Mammary epithelial cell (primary cell): ENCODE results near the gene VASN.

Source experiments
- EZH2 ChIP-seq: IDR thresholded peaks from 2 replicates; pipeline ENCODE4 v1.6.1; 2012; ENCODE audit warnings: low read length, inconsistent platforms, borderline replicate concordance
- TF ChIP-seq, protein P1 (sequence below), 2 donors: IDR thresholded peaks in 1 of 2; conservative IDR thresholded peaks in 1 of 2; 2 replicates each; pipeline ENCODE4 v1.5.1; 2011 to 2012; ENCODE audit warnings: inconsistent platforms in 2 of 2, low read length in 2 of 2, mild to moderate bottlenecking in 2 of 2, control low read depth in 1 of 2, low read depth in 1 of 2; ENCODE audit not compliant: insufficient read depth in 1 of 2; ENCODE audit errors: extremely low read depth in 1 of 2

DNA sequence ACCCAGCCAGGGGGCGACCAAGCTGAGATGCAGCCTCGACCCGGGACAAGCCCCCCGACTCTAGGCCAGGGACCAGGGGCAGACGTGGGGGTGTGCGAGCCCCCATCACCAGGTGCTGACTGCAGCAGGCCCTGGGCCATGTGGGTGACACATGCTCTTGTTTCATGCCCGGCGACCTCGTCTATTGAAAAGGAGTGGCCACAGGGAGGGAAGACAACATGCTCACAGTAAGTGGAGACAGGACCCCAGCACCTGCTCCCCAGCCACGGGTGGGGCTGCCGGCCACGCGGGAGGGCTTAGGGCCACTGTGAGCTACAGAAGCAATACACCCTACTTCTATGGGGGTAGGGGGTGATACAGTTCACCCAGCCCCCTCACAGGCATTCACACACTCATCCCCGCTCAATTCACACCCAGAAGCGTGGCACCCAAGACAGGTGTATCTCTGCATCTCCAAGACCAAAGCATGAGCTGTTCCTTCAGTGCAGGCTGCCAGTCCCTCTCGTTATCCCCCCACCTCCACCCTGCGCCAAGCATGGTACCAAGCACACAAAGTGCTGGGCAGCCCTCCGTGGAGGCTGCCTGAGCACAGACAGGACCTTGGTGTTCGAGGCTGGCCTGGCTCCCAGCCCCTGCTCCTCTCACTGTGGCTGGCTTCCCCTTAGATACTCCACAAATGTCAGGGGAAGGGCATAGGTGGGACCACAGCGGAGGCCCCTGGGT is 13.6 kb downstream of the VASN start:
- TF ChIP-seq, protein P1, sequence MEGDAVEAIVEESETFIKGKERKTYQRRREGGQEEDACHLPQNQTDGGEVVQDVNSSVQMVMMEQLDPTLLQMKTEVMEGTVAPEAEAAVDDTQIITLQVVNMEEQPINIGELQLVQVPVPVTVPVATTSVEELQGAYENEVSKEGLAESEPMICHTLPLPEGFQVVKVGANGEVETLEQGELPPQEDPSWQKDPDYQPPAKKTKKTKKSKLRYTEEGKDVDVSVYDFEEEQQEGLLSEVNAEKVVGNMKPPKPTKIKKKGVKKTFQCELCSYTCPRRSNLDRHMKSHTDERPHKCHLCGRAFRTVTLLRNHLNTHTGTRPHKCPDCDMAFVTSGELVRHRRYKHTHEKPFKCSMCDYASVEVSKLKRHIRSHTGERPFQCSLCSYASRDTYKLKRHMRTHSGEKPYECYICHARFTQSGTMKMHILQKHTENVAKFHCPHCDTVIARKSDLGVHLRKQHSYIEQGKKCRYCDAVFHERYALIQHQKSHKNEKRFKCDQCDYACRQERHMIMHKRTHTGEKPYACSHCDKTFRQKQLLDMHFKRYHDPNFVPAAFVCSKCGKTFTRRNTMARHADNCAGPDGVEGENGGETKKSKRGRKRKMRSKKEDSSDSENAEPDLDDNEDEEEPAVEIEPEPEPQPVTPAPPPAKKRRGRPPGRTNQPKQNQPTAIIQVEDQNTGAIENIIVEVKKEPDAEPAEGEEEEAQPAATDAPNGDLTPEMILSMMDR (conservative IDR thresholded peaks at IDR 0.05 in 1 of 2, IDR thresholded peaks at IDR 0.05 in 1 of 2; ENCODE audit: extremely low read depth in 1 of 2, insufficient read depth in 1 of 2, low read depth in 1 of 2, low read length in 2 of 2), result no peak
- no peak for TF ChIP-seq EZH2
